DOHH2 (cell line): ENCODE results near the gene TSPAN2.

ENCODE experiments used
- CTCF ChIP-seq: fragments of 200-600 bp; sonication (generic); IDR thresholded peaks from one replicate; pipeline ENCODE4 v1.5.1; 2014; ENCODE audit warnings: antibody characterized with exemption, mild to moderate bottlenecking, low read depth, low read length; ENCODE audit not compliant: poor library complexity, severe bottlenecking
- EZH2phosphoT487 ChIP-seq: fragments of 200-600 bp; sonication (generic); IDR thresholded peaks from 2 replicates; pipeline ENCODE4 v1.6.1; 2017; ENCODE audit warnings: borderline replicate concordance, mild to moderate bottlenecking, antibody characterized with exemption, low read length, moderate library complexity, mixed read lengths

- TF ChIP-seq CTCF (no peak), EZH2phosphoT487 (no peak)
Observed at GRCh38 chr1:115059316-115059715, 30.0 kb downstream of the TSPAN2 start.
